HG02798 (cell line): Measurements from ENCODE around the gene GABRB2.
"Not testable (repeated sequence)": the region's sequence is repeated elsewhere in the genome, so short reads cannot be mapped to it uniquely, and the experiment has no call there.

ENCODE experiments used
- ATAC-seq: cut with Tn5 transposase; IDR thresholded peaks from one replicate; pipeline ENCODE4 v1.9.1; 2021; ENCODE audit warnings: mild to moderate bottlenecking; ENCODE audit not compliant: unreplicated experiment, poor library complexity

The GABRB2 gene

GRCh38 chr5:161306351-161306995, 240.1 kb downstream of the GABRB2 start:
- ATAC-seq, result no peak

DNA sequence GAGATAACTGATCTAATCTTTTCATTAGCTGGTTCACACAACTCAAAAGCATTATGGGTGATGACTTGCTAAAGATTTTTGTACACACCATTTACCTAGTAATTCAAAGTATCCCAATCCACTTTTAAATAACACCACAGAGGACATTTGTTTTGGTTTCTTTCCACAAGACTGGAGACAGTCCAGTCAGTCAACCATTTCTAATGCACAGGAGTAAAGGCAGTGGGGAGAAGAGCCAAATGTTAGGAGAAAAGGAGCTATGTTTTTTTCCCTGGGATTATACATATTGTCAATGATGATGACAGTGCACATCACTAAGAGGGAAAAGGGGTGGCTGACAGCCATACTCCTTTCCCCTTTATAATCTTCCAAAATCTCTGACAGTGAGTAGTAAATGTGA, 240.9 kb downstream of the GABRB2 start:
- no peak for ATAC-seq

DNA sequence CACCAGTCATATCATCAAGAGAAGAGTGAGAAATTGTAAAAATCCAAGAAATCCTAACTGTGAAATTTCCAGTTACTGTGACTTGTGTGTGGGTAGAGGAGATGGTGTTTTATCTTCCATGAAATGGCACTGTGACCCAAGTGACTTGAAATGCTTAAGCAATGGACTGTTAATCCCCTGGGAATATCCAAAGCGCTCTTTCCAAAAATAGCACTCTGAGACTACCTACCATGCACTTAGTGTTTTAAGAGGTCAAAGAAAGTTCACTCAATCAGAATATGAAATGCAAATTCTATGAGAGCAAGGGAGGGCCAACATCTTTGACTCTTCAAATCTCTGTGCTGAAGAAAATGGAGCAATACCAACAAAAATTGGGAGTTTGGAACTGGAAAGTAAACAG, 244.0 kb downstream of the GABRB2 start:
- no peak for ATAC-seq

DNA sequence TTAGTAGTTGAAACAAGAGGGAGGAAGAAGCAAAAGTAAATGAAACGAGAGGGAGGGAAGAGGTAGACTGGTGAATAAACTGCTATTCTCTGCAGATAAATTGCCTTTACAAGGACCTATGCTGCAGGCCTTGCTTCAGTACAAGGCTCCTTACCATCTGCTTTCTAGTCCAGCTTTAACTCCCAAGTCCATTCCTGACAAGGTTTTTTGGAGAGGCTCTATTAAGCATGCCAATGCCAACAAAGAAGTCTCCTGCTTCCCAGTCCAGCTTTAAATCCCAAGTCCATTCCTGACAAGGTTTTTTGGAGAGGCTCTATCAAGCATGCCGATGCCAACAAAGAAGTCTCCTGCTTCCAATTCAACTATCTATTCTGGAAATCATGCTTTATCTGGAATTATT, 244.9 kb downstream of the GABRB2 start:
- ATAC-seq, result no peak

GRCh38 chr5:161299053-161299452, 247.5 kb downstream of the GABRB2 start:
- ATAC-seq, result peak; percentile 91

DNA sequence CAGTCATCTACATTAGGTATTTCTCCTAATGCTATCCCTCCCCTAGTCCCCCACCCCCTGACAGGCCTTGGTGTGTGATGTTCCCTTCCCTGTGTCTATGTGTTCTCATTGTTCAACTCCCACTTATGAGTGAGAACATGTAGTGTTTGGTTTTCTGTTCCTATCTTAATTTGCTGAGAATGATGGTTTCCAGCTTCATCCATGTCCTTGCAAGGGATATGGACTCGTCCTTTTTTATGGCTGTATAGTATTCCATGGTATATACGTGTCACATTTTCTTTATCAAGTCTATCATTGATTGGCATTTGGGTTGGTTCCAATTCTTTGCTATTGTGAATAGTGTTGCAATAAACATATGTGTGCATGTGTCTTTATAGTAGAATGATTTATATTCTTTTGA, 249.1 kb downstream of the GABRB2 start:
- ATAC-seq, result not testable (repeated sequence)

- ATAC-seq, result no peak
Observed at GRCh38 chr5:161295721-161296250, 250.7 kb downstream of the GABRB2 start.

- ATAC-seq, result no peak
Observed at GRCh38 chr5:161288071-161288470, 258.5 kb downstream of the GABRB2 start.

GRCh38 chr5:161287436-161287835, 259.1 kb downstream of the GABRB2 start:
- ATAC-seq, result no peak

GRCh38 chr5:161286066-161286655, 260.4 kb downstream of the GABRB2 start:
- ATAC-seq, result peak; percentile 91

GRCh38 chr5:161284445-161284844, 262.1 kb downstream of the GABRB2 start:
- ATAC-seq, result no peak

DNA sequence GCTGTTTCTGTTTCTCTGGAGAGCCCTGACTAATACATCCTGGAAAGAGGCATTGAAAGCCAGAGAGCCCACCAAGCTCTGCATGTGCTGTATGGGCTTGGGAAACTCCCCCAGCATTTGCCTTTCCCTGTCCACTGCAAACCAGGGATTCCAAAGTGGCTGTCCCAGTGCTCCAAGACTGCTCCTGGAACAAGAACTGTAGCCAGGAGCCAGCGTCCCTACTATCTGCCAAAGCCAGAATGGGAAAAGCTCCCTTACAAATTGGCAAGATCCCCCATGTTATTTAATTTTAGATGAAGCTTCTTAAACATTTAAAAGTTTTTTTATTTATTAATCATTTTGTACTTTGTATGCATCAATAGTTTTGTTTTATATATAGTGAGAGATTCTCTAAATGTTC, 263.2 kb downstream of the GABRB2 start:
- ATAC-seq, result no peak

DNA sequence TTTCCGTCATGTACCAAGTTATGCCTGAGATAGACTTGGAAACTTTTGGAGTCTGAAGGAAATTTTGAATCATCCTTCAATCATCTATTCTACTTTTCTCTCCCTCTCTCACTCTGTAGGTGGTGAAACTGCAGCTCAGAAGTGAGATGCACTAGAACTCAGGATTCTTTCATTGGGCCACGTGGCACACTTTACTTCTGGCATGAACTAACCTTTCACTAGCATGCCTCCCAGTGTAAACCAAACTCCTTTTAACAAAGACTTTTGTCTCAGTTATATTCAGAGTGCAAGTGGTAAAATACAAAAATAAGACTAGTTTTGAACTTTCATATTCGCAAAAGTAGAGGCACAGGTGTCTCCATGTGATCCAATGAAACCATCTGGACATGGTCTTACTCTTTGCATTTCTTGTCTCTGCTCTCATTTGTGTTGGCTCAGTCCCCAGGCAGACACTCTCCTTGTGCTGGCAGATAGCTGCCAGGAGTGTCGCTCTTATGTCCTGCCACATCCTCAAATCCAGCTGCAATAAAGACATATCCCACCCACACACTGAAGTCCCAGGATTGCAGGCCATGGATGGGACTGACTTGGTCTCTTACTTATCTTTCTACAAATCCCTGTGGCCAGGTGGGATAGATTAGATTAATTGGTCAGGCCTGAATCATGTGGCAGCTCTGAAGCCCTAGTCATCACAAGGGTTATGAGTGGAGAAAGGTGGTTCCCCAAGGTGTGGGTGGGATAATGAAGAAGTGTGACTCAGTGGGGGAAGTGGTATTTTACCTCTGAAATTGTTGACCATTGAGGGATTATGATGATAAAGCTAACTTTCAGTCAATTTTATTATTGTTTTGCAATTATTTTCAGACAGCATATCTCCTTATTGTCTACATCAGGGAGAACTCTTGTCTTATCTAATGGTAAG, 267.5 kb downstream of the GABRB2 start:
- peak; percentile 68 for ATAC-seq

- no peak for ATAC-seq
Observed at GRCh38 chr5:161277011-161277410, 269.5 kb downstream of the GABRB2 start.

DNA sequence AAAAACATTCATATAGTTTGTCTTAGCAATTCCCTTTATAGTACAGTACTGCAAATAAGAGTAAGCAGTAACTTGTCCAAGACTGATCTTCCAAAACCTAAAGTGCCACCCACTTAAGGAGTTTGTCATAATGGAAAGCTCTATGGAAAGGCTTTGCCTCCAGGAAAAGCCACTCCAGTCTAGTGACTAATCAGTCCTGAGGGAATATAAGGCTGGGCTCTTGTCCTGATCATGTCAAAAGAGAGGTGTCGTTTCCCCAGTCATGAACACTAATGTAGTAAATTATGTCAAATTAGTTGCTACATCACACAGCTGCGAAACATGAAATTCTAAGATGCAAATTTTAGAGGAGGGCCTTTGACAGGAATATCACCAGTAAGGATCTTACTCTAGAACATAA, 271.6 kb downstream of the GABRB2 start:
- no peak for ATAC-seq

- no peak for ATAC-seq
Observed at GRCh38 chr5:161273410-161273809, 273.1 kb downstream of the GABRB2 start.

GRCh38 chr5:161271816-161272215, 274.7 kb downstream of the GABRB2 start:
- no peak for ATAC-seq

DNA sequence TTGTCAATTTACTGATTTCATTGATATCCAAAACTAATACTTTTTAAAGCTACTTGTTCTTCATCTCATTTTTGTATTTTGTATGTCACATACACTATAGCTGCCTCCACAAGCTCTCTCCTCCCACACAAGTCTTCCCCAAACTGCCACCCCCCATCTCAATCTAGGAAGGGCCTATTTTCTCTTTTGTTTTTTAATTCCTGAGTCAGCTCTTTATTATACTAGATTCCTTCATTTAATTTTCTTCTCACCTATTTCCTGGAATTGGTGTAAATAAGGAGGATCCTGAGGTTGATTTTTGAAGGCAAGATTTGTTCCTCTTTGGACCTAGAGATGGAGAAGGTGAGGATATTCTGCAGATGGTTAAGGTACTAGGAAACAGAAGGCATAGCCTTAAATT, 277.4 kb downstream of the GABRB2 start:
- no peak for ATAC-seq

DNA sequence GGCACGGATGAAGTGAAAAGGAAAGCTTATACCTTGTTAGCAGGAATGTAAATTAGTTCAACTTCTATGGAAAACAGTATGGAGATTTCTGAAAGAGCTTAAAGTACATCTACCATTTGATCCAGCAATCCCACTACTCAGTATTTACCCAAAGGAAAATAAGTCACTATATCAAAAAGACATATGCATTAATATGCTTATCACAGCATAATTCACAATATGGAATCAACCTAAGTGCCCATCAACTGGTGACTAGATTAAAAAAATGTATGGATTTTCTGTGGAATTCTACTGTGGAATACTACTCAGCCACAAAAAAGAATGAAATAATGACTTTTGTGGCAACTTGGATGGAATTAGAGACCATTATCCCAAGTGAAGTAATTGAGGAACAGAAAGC, 279.6 kb downstream of the GABRB2 start:
- no peak for ATAC-seq

- ATAC-seq, result no peak
Observed at GRCh38 chr5:161265006-161265405, 281.5 kb downstream of the GABRB2 start.

GRCh38 chr5:161263191-161263590, 283.3 kb downstream of the GABRB2 start:
- no peak for ATAC-seq
